GM13976 (cell line): ENCODE measurements around the gene RAD51B.

ENCODE experiments used
- DNase-seq: peaks from one replicate; pipeline ENCODE4 v3.0.0; 2012; ENCODE audit warnings: low spot score
- in situ Hi-C: fragments of 300-500 bp; cut with MboI; formaldehyde crosslinking; loops from one replicate; pipeline ENCODE4 v1.12.0; 2022; ENCODE audit warnings: low sequenced_read_pairs, mixed read lengths, inconsistent platforms; ENCODE audit not compliant: unreplicated experiment
- TF ChIP-seq, protein P1 (sequence below): IDR thresholded peaks from 2 replicates; pipeline ENCODE4 v1.5.1; 2012; ENCODE audit warnings: borderline replicate concordance, mild to moderate bottlenecking; ENCODE audit not compliant: insufficient read depth; ENCODE audit errors: extremely low read depth, missing control alignments, control extremely low read depth

The RAD51B gene

DNA sequence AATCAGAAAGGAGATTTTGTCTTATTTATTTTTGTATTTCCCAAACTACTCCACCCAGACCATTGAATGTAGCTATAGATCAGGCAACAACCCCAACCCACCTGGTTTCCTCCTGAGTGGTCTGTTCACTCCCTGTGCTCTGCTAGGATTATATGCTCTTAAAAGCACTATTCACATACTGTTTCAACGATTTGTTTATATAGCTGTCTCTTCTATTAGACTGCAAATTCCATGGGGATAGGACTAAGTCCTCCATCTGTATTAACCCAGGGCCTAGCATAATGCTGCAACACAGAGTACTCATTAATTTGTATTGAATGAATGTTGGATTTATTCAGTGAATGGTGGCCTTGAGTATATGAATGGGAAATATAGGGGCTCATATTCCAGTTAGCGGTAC is 307.6 kb downstream of the RAD51B start:
- no peak for DNase-seq
- TF ChIP-seq, protein P1, sequence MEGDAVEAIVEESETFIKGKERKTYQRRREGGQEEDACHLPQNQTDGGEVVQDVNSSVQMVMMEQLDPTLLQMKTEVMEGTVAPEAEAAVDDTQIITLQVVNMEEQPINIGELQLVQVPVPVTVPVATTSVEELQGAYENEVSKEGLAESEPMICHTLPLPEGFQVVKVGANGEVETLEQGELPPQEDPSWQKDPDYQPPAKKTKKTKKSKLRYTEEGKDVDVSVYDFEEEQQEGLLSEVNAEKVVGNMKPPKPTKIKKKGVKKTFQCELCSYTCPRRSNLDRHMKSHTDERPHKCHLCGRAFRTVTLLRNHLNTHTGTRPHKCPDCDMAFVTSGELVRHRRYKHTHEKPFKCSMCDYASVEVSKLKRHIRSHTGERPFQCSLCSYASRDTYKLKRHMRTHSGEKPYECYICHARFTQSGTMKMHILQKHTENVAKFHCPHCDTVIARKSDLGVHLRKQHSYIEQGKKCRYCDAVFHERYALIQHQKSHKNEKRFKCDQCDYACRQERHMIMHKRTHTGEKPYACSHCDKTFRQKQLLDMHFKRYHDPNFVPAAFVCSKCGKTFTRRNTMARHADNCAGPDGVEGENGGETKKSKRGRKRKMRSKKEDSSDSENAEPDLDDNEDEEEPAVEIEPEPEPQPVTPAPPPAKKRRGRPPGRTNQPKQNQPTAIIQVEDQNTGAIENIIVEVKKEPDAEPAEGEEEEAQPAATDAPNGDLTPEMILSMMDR = no peak
- in situ Hi-C loops = no loop called here

DNA sequence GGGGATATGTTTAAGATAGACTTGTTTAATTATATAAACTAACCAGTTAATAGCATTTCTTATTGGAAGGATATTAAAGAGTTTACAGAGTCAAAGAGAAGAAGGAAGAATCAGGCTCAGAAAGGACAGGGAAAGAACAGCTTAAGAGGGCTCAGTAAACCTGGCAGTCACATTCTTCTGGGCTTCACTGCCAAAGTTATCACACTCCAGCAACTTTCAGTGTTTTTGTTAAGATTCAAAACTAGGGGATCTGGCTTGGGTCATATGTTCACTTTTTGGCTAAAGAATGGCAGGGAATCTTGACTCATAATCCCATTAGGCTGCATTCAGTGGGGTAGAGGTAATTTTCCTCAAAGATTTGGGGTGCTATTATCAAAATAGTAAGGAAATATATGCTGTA is 312.3 kb downstream of the RAD51B start:
- no peak for DNase-seq
- in situ Hi-C loops = no loop called here
- TF ChIP-seq, protein P1 = no peak

DNA sequence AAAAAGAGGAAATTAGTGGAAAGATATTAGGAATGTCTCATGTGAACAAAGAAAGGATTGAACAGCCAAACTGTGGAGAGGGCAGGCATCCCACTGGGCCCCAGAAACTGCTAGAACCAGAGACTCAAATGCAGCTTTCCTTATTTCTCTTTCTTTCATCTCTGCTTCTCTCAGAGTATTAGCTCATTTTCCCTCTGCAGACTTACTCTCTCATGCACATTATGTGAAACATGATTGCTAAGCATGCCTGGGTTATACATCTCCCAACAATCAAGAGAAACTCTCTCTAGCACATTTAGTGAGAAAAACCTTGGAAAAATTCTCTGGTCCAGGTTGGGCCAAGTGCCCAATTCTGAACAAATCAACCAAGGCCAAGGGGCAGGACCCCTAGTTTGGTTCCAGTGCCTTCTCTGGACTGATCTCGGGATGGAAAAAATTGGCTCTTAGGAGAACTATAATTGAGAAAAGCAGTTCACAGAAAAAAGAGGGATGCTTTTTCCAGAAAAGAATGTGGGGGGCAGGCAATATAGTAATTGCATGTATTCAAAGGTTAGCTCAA is 313.1 kb downstream of the RAD51B start:
- in situ Hi-C loops = no loop called here
- TF ChIP-seq, protein P1 = no peak
- DNase-seq = no peak

DNA sequence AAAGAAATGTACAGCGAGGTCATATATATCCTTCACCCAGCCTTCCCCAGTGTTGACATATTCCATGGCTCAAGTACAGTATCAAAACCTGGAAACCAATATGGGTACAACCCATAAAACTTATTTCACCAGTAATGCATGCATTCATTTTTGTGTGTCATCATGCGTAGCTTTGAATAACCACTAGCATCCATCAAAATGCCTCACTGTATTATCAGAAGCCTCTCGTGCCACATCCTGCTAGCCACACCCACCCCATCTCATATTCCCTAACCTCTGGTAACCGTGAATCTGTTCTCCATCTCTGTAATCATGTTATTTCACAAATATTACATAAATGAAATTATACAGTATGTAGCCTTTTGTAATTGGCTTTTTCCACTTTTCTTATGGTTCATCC is 314.3 kb downstream of the RAD51B start:
- no peak for DNase-seq
- TF ChIP-seq, protein P1 = no peak
- in situ Hi-C loops = no loop called here

DNA sequence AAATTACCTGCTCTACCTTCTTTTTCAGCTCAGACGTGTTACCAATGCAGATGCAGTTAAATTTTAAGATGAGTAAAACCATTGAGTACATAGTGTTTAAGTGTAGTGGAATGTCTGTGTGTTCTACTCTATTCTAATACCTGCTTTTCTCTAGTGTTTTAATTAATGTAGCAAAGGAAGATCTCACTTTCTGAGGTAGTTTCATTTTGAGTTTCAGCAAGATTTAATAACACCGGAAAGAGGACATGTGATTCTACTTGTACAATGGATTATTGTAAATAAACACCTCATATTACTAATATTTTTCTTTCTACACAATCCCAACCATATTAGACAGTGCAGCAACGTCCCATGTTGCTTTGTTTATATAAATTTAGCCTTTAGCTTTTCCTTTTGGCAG is 315.4 kb downstream of the RAD51B start:
- in situ Hi-C loops = no loop called here
- no peak for DNase-seq
- TF ChIP-seq, protein P1 = no peak

DNA sequence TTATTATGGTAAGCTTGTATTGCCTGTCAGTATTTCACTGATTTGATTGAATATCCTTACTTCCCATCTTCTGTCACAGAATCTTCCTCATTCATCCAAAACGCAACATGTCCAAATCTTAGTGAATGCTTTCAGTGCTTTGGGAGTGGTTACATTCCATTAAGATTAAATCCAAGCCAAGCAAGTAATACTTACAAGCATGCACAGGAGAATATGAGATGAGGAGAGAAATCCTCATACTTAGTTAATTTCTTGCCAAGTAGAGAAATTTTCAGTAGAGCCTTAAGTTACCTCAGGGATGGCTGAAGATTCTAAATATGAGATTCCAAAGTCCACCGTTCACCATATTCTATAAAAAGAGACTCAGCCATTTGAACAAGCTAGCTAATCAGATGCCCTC is 316.0 kb downstream of the RAD51B start:
- in situ Hi-C loops = no loop called here
- TF ChIP-seq, protein P1 = no peak
- DNase-seq = no peak
